OCI-LY7 (cell line): ENCODE measurements around the gene SAE1. TPM values are rescaled to one million over a fixed set of nuclear protein-coding genes. Genes with fewer than 3 reads are reported as not detected.

ENCODE experiments used
- BruUV-seq: library from RNA; stranded (reverse); fragments of 400-500 nt; replicated peaks from 2 replicates; lab custom pipeline; 2021; lab: Mats Ljungman, UMichigan
- CTCF ChIA-PET: fragments of 300-600 bp; sonication (Branson Sonifier 250); formaldehyde crosslinking; loops from one replicate; lab custom pipeline; 2022; ENCODE audit warnings: antibody characterized with exemption; ENCODE audit not compliant: unreplicated experiment; lab: Charles Lee
- POLR2A ChIA-PET: fragments of 300-600 bp; sonication (Branson Sonifier 250); formaldehyde crosslinking; loops from one replicate; lab custom pipeline; 2022; ENCODE audit warnings: antibody characterized with exemption; lab: Charles Lee
- DNase-seq: peaks from one replicate; pipeline ENCODE4 v3.0.0-alpha.2; 2015; ENCODE audit warnings: low spot score
- H2AFZ ChIP-seq: fragments of 200-600 bp; sonication (generic), shearing (Covaris generic); 2 replicates; pipeline ENCODE4 v1.6.1; 2014; ENCODE audit warnings: mild to moderate bottlenecking, antibody characterized with exemption, low read length, moderate library complexity
- H3K27ac ChIP-seq: fragments of 200-600 bp; sonication (generic); 2 replicates; pipeline ENCODE4 v1.5.1; 2014; ENCODE audit warnings: mixed run types, low read depth, mild to moderate bottlenecking, moderate library complexity, low read length, inconsistent platforms; ENCODE audit not compliant: poor library complexity, severe bottlenecking
- H3K36me3 ChIP-seq: fragments of 200-600 bp; sonication (generic); 2 replicates; pipeline ENCODE4 v1.6.1; 2014; ENCODE audit warnings: mild to moderate bottlenecking, antibody characterized with exemption, low read length, moderate library complexity, mixed read lengths; ENCODE audit not compliant: insufficient read depth
- H3K4me1 ChIP-seq: fragments of 200-600 bp; sonication (generic); 2 replicates; pipeline ENCODE4 v1.5.1; 2014; ENCODE audit warnings: mild to moderate bottlenecking, low read length; ENCODE audit not compliant: insufficient read depth, poor library complexity, severe bottlenecking
- H3K4me2 ChIP-seq: fragments of 200-600 bp; sonication (generic); 2 replicates; pipeline ENCODE4 v1.6.1; 2014; ENCODE audit warnings: mild to moderate bottlenecking, low read length
- H3K4me3 ChIP-seq: fragments of 200-600 bp; sonication (generic); 2 replicates; pipeline ENCODE4 v1.5.1; 2014; ENCODE audit warnings: mild to moderate bottlenecking, low read depth, low read length; ENCODE audit not compliant: poor library complexity, severe bottlenecking
- H3K79me2 ChIP-seq: fragments of 200-600 bp; sonication (generic); 2 replicates; pipeline ENCODE4 v1.6.1; 2016; ENCODE audit warnings: low read depth, mild to moderate bottlenecking, low read length, moderate library complexity, mixed read lengths; ENCODE audit not compliant: insufficient read depth
- H3K9me2 ChIP-seq: fragments of 200-600 bp; sonication (generic); 2 replicates; pipeline ENCODE4 v1.6.1; 2016; ENCODE audit warnings: mild to moderate bottlenecking, low read length, mixed read lengths; ENCODE audit not compliant: insufficient read depth
- H3K9me3 ChIP-seq: fragments of 200-600 bp; sonication (generic); 2 replicates; pipeline ENCODE4 v1.6.1; 2014; ENCODE audit warnings: mild to moderate bottlenecking, mixed run types, low read length, mixed read lengths
- H4K20me1 ChIP-seq: fragments of 200-600 bp; sonication (generic); 2 replicates; pipeline ENCODE4 v1.6.1; 2014; ENCODE audit warnings: mild to moderate bottlenecking, antibody characterized with exemption, low read length, moderate library complexity, mixed read lengths; ENCODE audit not compliant: insufficient read depth
- CTCF ChIP-seq: fragments of 200-600 bp; sonication (generic); conservative IDR thresholded peaks from 2 replicates; pipeline ENCODE4 v1.5.1; 2014; ENCODE audit warnings: mild to moderate bottlenecking, antibody characterized with exemption, low read length, moderate library complexity, mixed read lengths
- EZH2phosphoT487 ChIP-seq: fragments of 200-600 bp; sonication (generic); IDR thresholded peaks from 2 replicates; pipeline ENCODE4 v1.6.1; 2018; ENCODE audit warnings: low read depth, borderline replicate concordance, mild to moderate bottlenecking, mixed run types, antibody characterized with exemption, low read length, moderate library complexity, mixed read lengths
- intact Hi-C: fragments of 100-400 bp; cut with micrococcal nuclease; formaldehyde crosslinking; loops from one replicate; pipeline ENCODE4 v1.10.0; 2022; ENCODE audit not compliant: unreplicated experiment
- total RNA-seq, 2 experiments: library from RNA; depleted of rRNA in 1 of 2; stranded (reverse); fragments of >200 nt in 1 of 2; shearing (Covaris generic) in 1 of 2; gene quantifications; 2 replicates each; pipeline ENCODE4 v1.2.3, GENCODE V29; 2014 to 2022

The SAE1 gene
- total RNA-seq, 2 experiments from 2014 or later, result 144 to 165 TPM

- no peak overlapping the region for H3K4me2 ChIP-seq
- intact Hi-C loops, result no loop called here
- DNase-seq, result no peak
- peaks cover 97% of the 10 kb centered on the region for H3K36me3 ChIP-seq
- H4K20me1 ChIP-seq, result peaks cover 6% of the 10 kb centered on the region; the same call in 1 of the 2 replicates
- peaks cover 1% of the 10 kb centered on the region for H3K4me1 ChIP-seq
- BruUV-seq, result no TSS peak
- ChIA-PET POLR2A (no interaction called here), CTCF (no interaction called here)
- no peak for TF ChIP-seq CTCF
- no peak for TF ChIP-seq EZH2phosphoT487
- no peaks in the 10 kb centered on the region for H3K9me3 ChIP-seq
- H2AFZ ChIP-seq, result no peak overlapping the region
- no peak overlapping the region for H3K4me3 ChIP-seq
- H3K79me2 ChIP-seq, result peaks cover 35% of the 10 kb centered on the region
- H3K9me2 ChIP-seq, result no peaks in the 10 kb centered on the region
- H3K27ac ChIP-seq, result no peak overlapping the region
Observed at GRCh38 chr19:47151627-47152026, 21.0 kb downstream of the SAE1 start.

DNA sequence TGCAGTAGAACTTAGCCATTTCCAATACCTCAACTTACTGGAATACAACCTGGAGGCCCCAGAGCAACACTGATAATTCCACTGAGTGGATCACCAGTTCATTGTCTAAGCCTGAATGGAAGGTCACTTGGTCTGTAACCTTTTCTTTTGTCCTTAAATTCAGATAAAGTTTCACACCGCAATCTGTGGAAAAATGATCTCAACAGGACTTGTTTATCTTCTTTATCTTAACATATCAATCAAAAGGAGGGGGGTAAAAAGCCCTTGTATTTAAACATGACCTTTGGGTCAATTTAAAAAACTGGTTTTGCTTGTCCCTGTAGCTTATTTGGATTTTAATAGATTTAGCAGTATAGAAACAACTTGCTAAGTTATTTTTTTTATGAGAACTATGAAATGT is 21.6 kb downstream of the SAE1 start:
- ChIA-PET CTCF (no interaction called here), POLR2A (interaction anchor here (0.6 kb wide), 1 partner anchor 24 kb away, joined by 6 read pairs; no protein-coding TSS in a partner anchor)
- peaks cover 29% of the 10 kb centered on the region for H3K79me2 ChIP-seq
- DNase-seq, result no peak
- intact Hi-C loops, result no loop called here
- H3K9me2 ChIP-seq, result no peaks in the 10 kb centered on the region
- no peak overlapping the region for H2AFZ ChIP-seq
- peaks cover 7% of the 10 kb centered on the region for H3K4me1 ChIP-seq
- H3K4me3 ChIP-seq, result no peak overlapping the region
- H3K36me3 ChIP-seq, result peaks cover 97% of the 10 kb centered on the region
- BruUV-seq, result no TSS peak
- H3K27ac ChIP-seq, result no peak overlapping the region
- TF ChIP-seq EZH2phosphoT487, result no peak
- TF ChIP-seq CTCF, result no peak
- H3K9me3 ChIP-seq, result no peaks in the 10 kb centered on the region
- no peak overlapping the region for H3K4me2 ChIP-seq
- peaks cover 6% of the 10 kb centered on the region; the same call in 1 of the 2 replicates for H4K20me1 ChIP-seq

DNA sequence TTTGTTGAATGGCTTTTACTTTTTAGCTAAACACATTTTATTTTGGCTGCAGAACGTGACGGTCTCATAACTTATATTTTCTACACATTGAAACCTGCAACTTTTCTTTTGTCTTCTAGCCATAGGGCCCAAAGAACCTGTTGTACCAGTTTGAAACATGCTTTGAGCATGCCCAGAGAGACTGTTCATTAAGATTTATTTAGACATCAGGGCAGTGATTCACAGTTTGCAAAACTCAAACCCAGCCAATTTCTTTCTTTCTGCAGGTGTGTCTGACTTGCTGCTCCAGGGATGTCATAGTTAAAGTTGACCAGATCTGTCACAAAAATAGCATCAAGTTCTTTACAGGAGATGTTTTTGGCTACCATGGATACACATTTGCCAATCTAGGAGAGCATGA is 22.0 kb downstream of the SAE1 start:
- CTCF ChIA-PET, result no interaction called here
- Histone ChIP-seq H3K9me3 (no peaks in the 10 kb centered on the region), H4K20me1 (peaks cover 9% of the 10 kb centered on the region; the same call in 1 of the 2 replicates), H3K4me3 (no peak overlapping the region), H3K79me2 (peaks cover 29% of the 10 kb centered on the region), H3K4me2 (no peak overlapping the region), H3K27ac (no peak overlapping the region), H2AFZ (no peak overlapping the region), H3K4me1 (peaks cover 11% of the 10 kb centered on the region), H3K36me3 (peaks cover 99% of the 10 kb centered on the region), H3K9me2 (no peaks in the 10 kb centered on the region)
- intact Hi-C loops, result no loop called here
- no TSS peak for BruUV-seq
- POLR2A ChIA-PET, result interaction anchor here (0.6 kb wide), 1 partner anchor 25 kb away, joined by 6 read pairs; no protein-coding TSS in a partner anchor
- TF ChIP-seq EZH2phosphoT487 (no peak), CTCF (no peak)
- DNase-seq, result no peak
